HG03342 (cell line): ENCODE results near the gene BCAS3.
A peak's percentile ranks its signal among the peaks of the same experiment; 100 is the strongest.

Experiments used
- ATAC-seq: cut with Tn5 transposase; IDR thresholded peaks from one replicate; pipeline ENCODE4 v1.9.1; 2021; ENCODE audit warnings: mild to moderate bottlenecking, moderate library complexity; ENCODE audit not compliant: unreplicated experiment

The BCAS3 gene

GRCh38 chr17:61106354-61106753, 428.7 kb downstream of the BCAS3 start:
- no peak for ATAC-seq

DNA sequence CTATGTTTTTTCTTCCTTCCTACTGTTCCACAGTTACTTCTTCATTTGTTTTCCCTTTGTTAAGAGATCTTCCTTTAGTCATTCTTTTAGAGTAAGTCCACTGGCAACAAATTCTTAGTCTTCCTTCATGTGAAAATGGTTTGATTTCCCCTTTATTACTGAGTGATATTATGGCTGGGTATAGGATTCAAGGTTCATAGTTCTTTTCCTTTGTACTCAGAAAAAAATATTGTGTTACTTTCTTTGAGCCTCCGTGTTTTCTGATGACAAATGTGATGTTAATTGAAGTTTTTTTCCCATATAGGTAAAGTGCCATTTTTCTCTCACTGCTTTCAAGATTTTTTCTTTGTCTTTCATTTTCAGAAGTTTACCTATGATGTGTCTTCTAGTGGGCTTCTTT, 438.9 kb downstream of the BCAS3 start:
- ATAC-seq: no peak

- no peak for ATAC-seq
Observed at GRCh38 chr17:61117983-61118382, 440.3 kb downstream of the BCAS3 start.

DNA sequence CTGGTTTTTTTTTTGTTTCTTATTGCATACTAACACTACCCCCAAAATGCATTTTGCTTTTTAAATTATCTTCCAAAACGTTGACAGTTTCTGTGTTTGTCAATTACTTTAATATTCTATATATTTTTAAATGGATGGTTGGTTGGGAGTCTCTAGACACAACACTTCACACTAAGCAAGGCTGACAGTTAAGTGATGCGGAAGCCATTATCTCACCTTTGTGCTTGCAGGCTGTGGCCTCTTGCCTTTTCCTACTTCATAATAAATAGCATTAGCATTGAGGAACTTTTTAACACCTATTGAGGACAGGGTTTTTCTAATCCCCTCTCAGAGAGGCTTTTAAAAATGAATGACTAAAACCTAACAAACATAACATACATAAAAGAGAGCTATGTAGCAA, 441.2 kb downstream of the BCAS3 start:
- ATAC-seq: no peak

- no peak for ATAC-seq
Observed at GRCh38 chr17:61122326-61122913, 444.8 kb downstream of the BCAS3 start.

DNA sequence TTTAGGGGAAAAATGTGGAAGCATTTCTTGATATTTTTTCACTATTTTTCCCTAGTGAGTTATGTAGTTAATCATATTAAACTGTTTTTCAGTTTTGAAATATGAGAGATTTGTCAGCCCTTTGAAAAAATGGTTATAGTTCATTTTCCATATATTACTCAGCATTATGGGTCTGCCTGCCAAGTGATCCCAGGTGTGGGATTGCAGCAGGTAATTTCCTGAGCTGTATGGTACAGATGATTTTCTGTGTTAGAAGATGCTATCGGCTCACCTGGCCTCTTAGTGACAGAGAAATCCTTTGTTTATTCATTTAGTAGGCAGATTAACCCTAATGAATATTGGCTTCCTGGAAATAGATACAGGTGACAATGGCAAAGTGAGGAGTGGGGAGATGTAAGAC, 446.9 kb downstream of the BCAS3 start:
- ATAC-seq: no peak

GRCh38 chr17:61126473-61127249, 449.0 kb downstream of the BCAS3 start:
- ATAC-seq: no peak

GRCh38 chr17:61127960-61128359, 450.3 kb downstream of the BCAS3 start:
- no peak for ATAC-seq

- ATAC-seq: no peak
Observed at GRCh38 chr17:61128661-61129115, 451.0 kb downstream of the BCAS3 start.

GRCh38 chr17:61129267-61130254, 451.9 kb downstream of the BCAS3 start:
- ATAC-seq: no peak

GRCh38 chr17:61130330-61130729, 452.7 kb downstream of the BCAS3 start:
- no peak for ATAC-seq

- no peak for ATAC-seq
Observed at GRCh38 chr17:61131585-61131984, 453.9 kb downstream of the BCAS3 start.

DNA sequence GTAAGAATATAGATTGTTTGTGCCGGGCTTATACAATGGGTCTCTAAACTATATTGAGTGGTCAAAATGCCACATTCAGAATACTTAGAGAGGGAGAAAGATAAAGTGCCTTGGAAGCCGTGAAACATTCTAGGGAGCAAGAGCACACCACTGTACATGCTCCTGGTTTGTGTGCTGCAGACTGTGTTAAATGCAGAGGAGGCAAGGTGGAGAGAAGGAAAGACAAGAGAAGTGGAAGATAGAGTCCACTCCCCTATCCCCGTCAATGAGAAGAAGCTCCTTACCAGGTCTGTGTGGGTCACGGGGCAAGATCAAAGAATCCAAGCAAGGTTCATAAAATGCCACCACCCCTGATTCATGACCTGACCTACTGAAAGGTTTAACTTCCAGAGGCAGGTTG, 454.9 kb downstream of the BCAS3 start:
- ATAC-seq: no peak

DNA sequence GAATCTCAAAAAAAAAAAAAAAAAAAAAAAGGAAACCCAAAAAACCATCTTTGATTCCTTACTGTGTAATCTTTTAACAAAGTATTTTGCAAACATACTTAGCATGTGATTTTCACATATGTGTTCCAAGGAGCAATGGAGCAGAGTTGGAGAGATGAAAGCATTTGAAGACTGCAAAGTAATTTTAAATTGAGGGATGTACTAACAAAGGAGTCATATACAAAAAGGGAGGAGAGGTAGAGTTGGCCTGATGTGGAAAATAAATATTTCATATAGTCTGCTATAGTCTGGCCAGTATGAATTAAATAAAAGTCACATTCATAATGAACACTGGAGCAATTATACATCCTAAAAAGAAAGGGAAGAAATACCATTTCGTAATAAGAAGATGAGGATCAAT, 456.2 kb downstream of the BCAS3 start:
- ATAC-seq: no peak

- ATAC-seq: no peak
Observed at GRCh38 chr17:61134551-61135235, 457.0 kb downstream of the BCAS3 start.

DNA sequence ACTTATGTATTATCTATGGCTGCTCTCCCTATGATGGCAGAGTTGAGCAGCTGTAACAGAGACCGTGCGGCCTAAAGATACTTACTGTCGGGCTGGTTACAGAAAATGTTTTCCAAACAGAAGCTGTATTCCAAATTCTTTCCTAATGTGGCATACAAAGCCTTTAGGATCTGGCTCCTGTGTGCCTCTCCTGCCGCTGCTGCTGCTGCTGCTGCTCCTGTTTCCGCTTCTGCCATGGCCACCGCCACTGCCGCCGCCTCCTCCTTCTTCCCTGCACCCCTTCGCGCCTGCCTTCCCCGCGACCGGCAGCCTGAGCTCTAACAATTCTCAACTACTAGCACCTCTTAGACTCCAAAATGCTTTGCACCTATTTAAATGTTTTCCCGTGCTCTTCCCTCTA, 458.1 kb downstream of the BCAS3 start:
- no peak for ATAC-seq

GRCh38 chr17:61136296-61136695, 458.6 kb downstream of the BCAS3 start:
- no peak for ATAC-seq

GRCh38 chr17:61139219-61139618, 461.6 kb downstream of the BCAS3 start:
- ATAC-seq: peak; percentile 95

DNA sequence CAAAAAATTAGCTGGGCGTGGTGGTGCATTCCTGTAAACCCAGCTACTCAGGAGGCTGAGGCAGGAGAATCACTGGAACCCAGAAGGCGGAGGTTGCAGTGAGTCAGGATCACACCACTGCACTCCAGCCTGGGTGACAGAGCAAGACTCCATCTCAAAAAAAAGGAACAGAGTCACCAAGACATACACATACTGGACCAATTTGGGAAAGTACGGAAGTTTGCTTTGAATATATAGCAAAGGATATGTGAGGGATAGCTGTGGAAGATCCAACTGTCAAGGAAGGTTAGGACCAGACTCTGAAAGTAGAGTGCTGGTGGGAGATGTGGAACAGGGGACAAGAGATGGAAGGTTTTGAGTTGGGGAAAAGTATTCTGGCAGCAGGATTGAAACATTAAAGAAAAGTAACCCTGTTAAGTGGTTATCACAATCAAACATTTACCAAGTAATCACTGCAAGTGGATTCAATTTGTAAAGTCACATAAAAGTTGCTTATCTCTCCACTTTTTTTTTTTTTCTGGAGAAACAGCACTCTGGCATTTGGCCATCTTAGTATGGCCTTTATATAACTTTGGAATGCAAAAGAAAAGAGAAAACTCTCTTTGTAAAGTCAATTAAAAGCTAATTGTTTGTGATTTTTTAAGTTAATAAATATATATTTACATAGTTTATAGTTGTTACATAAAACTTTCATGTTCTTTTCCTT, 462.6 kb downstream of the BCAS3 start:
- ATAC-seq: no peak

- no peak for ATAC-seq
Observed at GRCh38 chr17:61143026-61143425, 465.4 kb downstream of the BCAS3 start.
